Vagina (tissue), 2 donors: ENCODE measurements around the gene HINT1.

Experiments used
- CTCF ChIP-seq, 3 experiments: fragments of 450-650 bp in 2 of 3; fragments of 200-600 bp in 1 of 3; sonication (generic) in 1 of 3; IDR thresholded peaks; one replicate each; pipeline ENCODE4 v1.5.1; 2017 to 2019; ENCODE audit warnings: antibody characterized with exemption in 3 of 3, mild to moderate bottlenecking in 2 of 3, moderate library complexity in 2 of 3
- POLR2A ChIP-seq, 2 donors: fragments of 450-650 bp; IDR thresholded peaks; one replicate each; pipeline ENCODE4 v1.6.1; 2017; ENCODE audit warnings: antibody characterized with exemption in 2 of 2, mild to moderate bottlenecking in 2 of 2, moderate library complexity in 2 of 2
- POLR2AphosphoS5 ChIP-seq, 2 donors: sonication (generic); formaldehyde crosslinking; IDR thresholded peaks; one replicate each; pipeline ENCODE4 v1.9.0; 2017; ENCODE audit warnings: antibody characterized with exemption in 2 of 2, mild to moderate bottlenecking in 2 of 2, low read depth in 1 of 2; ENCODE audit not compliant: insufficient read depth in 1 of 2

GRCh38 chr5:131151216-131151615 is 13.8 kb downstream of the HINT1 start:
- TF ChIP-seq CTCF (IDR thresholded peaks at IDR 0.05): no peak
- no peak for TF ChIP-seq POLR2AphosphoS5 (IDR thresholded peaks at IDR 0.05; ENCODE audit: insufficient read depth in 1 of 2, low read depth in 1 of 2)
- TF ChIP-seq POLR2A (IDR thresholded peaks at IDR 0.05): no peak
